ENCODE measurements around the gene CPE.
A peak's percentile ranks its signal among the peaks of the same experiment; 100 is the strongest.

CPE gene

GRCh38 chr4:165515201-165515600, 136.4 kb downstream of the CPE start:
- no peak for DNase-seq

GRCh38 chr4:165516281-165516833, 137.5 kb downstream of the CPE start:
- no peak for DNase-seq

- no peak for DNase-seq
Measured at GRCh38 chr4:165517216-165517615, 138.4 kb downstream of the CPE start.

GRCh38 chr4:165518024-165518616, 139.3 kb downstream of the CPE start:
- DNase-seq, result no peak

GRCh38 chr4:165518686-165519085, 139.9 kb downstream of the CPE start:
- no peak for DNase-seq

GRCh38 chr4:165519591-165519990, 140.8 kb downstream of the CPE start:
- no peak for DNase-seq

GRCh38 chr4:165520086-165520485, 141.3 kb downstream of the CPE start:
- DNase-seq, result no peak

- DNase-seq, result no peak
Measured at GRCh38 chr4:165522050-165522449, 143.2 kb downstream of the CPE start.

GRCh38 chr4:165524532-165525190, 145.9 kb downstream of the CPE start:
- no peak for DNase-seq

GRCh38 chr4:165532976-165533375, 154.2 kb downstream of the CPE start:
- no peak for DNase-seq

- peak; percentile 39 for DNase-seq
Measured at GRCh38 chr4:165537028-165537648, 158.3 kb downstream of the CPE start.

GRCh38 chr4:165539801-165540200, 161.0 kb downstream of the CPE start:
- no peak for DNase-seq

- no peak for DNase-seq
Measured at GRCh38 chr4:165540206-165540830, 161.5 kb downstream of the CPE start.

- DNase-seq, result no peak
Measured at GRCh38 chr4:165541851-165542459, 163.1 kb downstream of the CPE start.

GRCh38 chr4:165542476-165542875, 163.7 kb downstream of the CPE start:
- DNase-seq, result no peak

All from fibroblast of skin of back (primary cell).